GM23338 (cell line): ENCODE results near the gene GPRIN1. TPM values are rescaled to one million over a fixed set of nuclear protein-coding genes. Genes with fewer than 3 reads are reported as not detected.

Experiments
- ATAC-seq: fragments of 200-7000 bp; cut with Tn5 transposase; 3 replicates; pipeline ENCODE4 v1.9.1; 2020
- DNase-seq: peaks from one replicate; pipeline ENCODE4 v3.0.0-alpha.2; 2015; ENCODE audit warnings: low spot score
- H2AFZ ChIP-seq: fragments of 200-600 bp; sonication (generic); 2 replicates; pipeline ENCODE4 v1.8.0; 2016; ENCODE audit warnings: antibody characterized with exemption, mild to moderate bottlenecking, moderate library complexity
- H3F3A ChIP-seq: fragments of 200-600 bp; sonication (generic); replicated peaks from 2 replicates; pipeline ENCODE4 v1.8.0; 2017; ENCODE audit warnings: antibody characterized with exemption, mixed run types, low read depth
- H3K27ac ChIP-seq: fragments of 200-600 bp; sonication (generic); 2 replicates; pipeline ENCODE4 v1.6.1; 2016; ENCODE audit warnings: low read depth
- H3K27me3 ChIP-seq: fragments of 200-600 bp; sonication (generic); 2 replicates; pipeline ENCODE4 v1.8.0; 2016; ENCODE audit warnings: mild to moderate bottlenecking, mixed run types, moderate library complexity; ENCODE audit not compliant: insufficient read depth
- H3K36me3 ChIP-seq: fragments of 200-600 bp; sonication (generic); 2 replicates; pipeline ENCODE4 v1.8.0; 2016; ENCODE audit warnings: mild to moderate bottlenecking; ENCODE audit not compliant: insufficient read depth
- H3K4me1 ChIP-seq: fragments of 200-600 bp; sonication (generic); 2 replicates; pipeline ENCODE4 v1.8.0; 2016; ENCODE audit warnings: mild to moderate bottlenecking, moderate library complexity; ENCODE audit not compliant: insufficient read depth
- H3K4me2 ChIP-seq: fragments of 200-600 bp; sonication (generic); 2 replicates; pipeline ENCODE4 v1.7.1; 2017; ENCODE audit warnings: mixed run types
- H3K4me3 ChIP-seq: fragments of 200-600 bp; sonication (generic); 2 replicates; pipeline ENCODE4 v1.6.1; 2016; ENCODE audit warnings: mixed run types
- H3K79me2 ChIP-seq: fragments of 200-600 bp; sonication (generic); replicated peaks from 2 replicates; pipeline ENCODE4 v1.8.0; 2017; ENCODE audit warnings: mild to moderate bottlenecking; ENCODE audit not compliant: insufficient read depth
- H3K9me2 ChIP-seq: fragments of 200-600 bp; sonication (generic); 2 replicates; pipeline ENCODE4 v1.8.0; 2017; ENCODE audit not compliant: insufficient read depth
- H4K20me1 ChIP-seq: fragments of 200-600 bp; sonication (generic); replicated peaks from 2 replicates; pipeline ENCODE4 v1.8.0; 2017; ENCODE audit warnings: mild to moderate bottlenecking; ENCODE audit not compliant: insufficient read depth
- H3K27ac Mint-ChIP-seq: 2 replicates; pipeline ENCODE4 v1.8.0; 2020; ENCODE audit warnings: inconsistent platforms, mild to moderate bottlenecking, moderate library complexity, mixed read lengths
- H3K27me3 Mint-ChIP-seq: 3 replicates; pipeline ENCODE4 v1.8.0; 2022; ENCODE audit warnings: low read depth, mild to moderate bottlenecking, moderate library complexity, mixed read lengths, inconsistent platforms; ENCODE audit not compliant: insufficient read depth, poor library complexity
- H3K36me3 Mint-ChIP-seq: 3 replicates; pipeline ENCODE4 v1.8.0; 2021; ENCODE audit warnings: low read depth, mild to moderate bottlenecking, inconsistent platforms, moderate library complexity, mixed read lengths
- H3K4me1 Mint-ChIP-seq: 3 replicates; pipeline ENCODE4 v1.8.0; 2020; ENCODE audit warnings: mild to moderate bottlenecking, inconsistent platforms, mixed read lengths
- H3K4me3 Mint-ChIP-seq: 3 replicates; pipeline ENCODE4 v1.8.0; 2021; ENCODE audit warnings: moderate library complexity, mild to moderate bottlenecking, inconsistent platforms, mixed read lengths
- H3K9me3 Mint-ChIP-seq: 3 replicates; pipeline ENCODE4 v1.8.0; 2020; ENCODE audit warnings: moderate library complexity, mild to moderate bottlenecking, inconsistent platforms, mixed read lengths
- CREB1 ChIP-seq: fragments of 250-450 bp; sonication (Bioruptor Pico); IDR thresholded peaks from 2 replicates; pipeline ENCODE4 v1.5.0; 2020; ENCODE audit warnings: low read depth, mild to moderate bottlenecking, moderate library complexity
- CTCF ChIP-seq, 2 experiments: fragments of 200-600 bp in 1 of 2; sonication (generic) in 1 of 2; conservative IDR thresholded peaks; 2 replicates each; pipeline versions ENCODE4 v1.5.1 to v1.6.1; 2016 to 2017; ENCODE audit warnings: antibody characterized with exemption in 2 of 2, low read depth in 2 of 2, mild to moderate bottlenecking in 2 of 2, moderate library complexity in 1 of 2
- EZH2 ChIP-seq: fragments of 200-600 bp; sonication (generic); IDR thresholded peaks from one replicate; pipeline ENCODE4 v1.8.0; 2017; ENCODE audit warnings: antibody characterized with exemption, mild to moderate bottlenecking, low read depth; ENCODE audit not compliant: unreplicated experiment
- NANOG ChIP-seq: IDR thresholded peaks from 2 replicates; pipeline ENCODE4 v1.6.1; 2016; ENCODE audit warnings: antibody characterized with exemption, borderline replicate concordance
- POLR2AphosphoS5 ChIP-seq: IDR thresholded peaks from 2 replicates; pipeline ENCODE4 v1.6.1; 2016; ENCODE audit warnings: antibody characterized with exemption, low read depth
- polyA plus RNA-seq: library from polyadenylated mRNA; unstranded; fragments of >200 nt; fragmentation: Nextera tagmentation; extraction: Ambion mirVana; gene quantifications from 2 replicates; pipeline ENCODE4 v1.2.1, GENCODE V29; 2016
- total RNA-seq: library from RNA; depleted of rRNA; stranded (reverse); fragments of >200 nt; shearing (Covaris generic); gene quantifications from 2 replicates; pipeline ENCODE4 v1.2.3, GENCODE V29; 2014
- TF ChIP-seq, protein P1 (sequence below): IDR thresholded peaks from one replicate; pipeline ENCODE4 v1.6.1; 2018; ENCODE audit warnings: antibody characterized with exemption; ENCODE audit not compliant: unreplicated experiment

The GPRIN1 gene
- total and polyA plus RNA-seq, 2 experiments from 2014 or later = 3.8 to 14.6 TPM

GRCh38 chr5:176620333-176620981, 10.5 kb upstream of the GPRIN1 start:
- no peaks in the 10 kb centered on the region; the same call in 1 of the 2 replicates for H3K4me1 ChIP-seq
- peaks cover 9% of the 10 kb centered on the region for H3K4me1 Mint-ChIP-seq
- H3K9me2 ChIP-seq = no peaks in the 10 kb centered on the region
- peak overlapping the region; percentile 80 for H3K4me2 ChIP-seq
- DNase-seq (peak; percentile 75), ATAC-seq (peak; percentile 21)
- H3K4me3 ChIP-seq = peak overlapping the region; percentile 54
- peak overlapping the region; percentile 73 for H3K4me3 Mint-ChIP-seq
- no peaks in the 10 kb centered on the region for H3K36me3 Mint-ChIP-seq
- no peak overlapping the region for H3K27ac ChIP-seq
- TF ChIP-seq NANOG (no peak), POLR2AphosphoS5 (peak; percentile 35; the same call in 1 of the 2 replicates), EZH2 (no peak)
- TF ChIP-seq, protein P1, sequence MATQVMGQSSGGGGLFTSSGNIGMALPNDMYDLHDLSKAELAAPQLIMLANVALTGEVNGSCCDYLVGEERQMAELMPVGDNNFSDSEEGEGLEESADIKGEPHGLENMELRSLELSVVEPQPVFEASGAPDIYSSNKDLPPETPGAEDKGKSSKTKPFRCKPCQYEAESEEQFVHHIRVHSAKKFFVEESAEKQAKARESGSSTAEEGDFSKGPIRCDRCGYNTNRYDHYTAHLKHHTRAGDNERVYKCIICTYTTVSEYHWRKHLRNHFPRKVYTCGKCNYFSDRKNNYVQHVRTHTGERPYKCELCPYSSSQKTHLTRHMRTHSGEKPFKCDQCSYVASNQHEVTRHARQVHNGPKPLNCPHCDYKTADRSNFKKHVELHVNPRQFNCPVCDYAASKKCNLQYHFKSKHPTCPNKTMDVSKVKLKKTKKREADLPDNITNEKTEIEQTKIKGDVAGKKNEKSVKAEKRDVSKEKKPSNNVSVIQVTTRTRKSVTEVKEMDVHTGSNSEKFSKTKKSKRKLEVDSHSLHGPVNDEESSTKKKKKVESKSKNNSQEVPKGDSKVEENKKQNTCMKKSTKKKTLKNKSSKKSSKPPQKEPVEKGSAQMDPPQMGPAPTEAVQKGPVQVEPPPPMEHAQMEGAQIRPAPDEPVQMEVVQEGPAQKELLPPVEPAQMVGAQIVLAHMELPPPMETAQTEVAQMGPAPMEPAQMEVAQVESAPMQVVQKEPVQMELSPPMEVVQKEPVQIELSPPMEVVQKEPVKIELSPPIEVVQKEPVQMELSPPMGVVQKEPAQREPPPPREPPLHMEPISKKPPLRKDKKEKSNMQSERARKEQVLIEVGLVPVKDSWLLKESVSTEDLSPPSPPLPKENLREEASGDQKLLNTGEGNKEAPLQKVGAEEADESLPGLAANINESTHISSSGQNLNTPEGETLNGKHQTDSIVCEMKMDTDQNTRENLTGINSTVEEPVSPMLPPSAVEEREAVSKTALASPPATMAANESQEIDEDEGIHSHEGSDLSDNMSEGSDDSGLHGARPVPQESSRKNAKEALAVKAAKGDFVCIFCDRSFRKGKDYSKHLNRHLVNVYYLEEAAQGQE = no peak
- no peaks in the 10 kb centered on the region for H3F3A ChIP-seq
- H3K9me3 Mint-ChIP-seq = no peaks in the 10 kb centered on the region; the same call in 2 of the 3 replicates
- peaks cover 38% of the 10 kb centered on the region for H3K27me3 ChIP-seq
- no peaks in the 10 kb centered on the region for H4K20me1 ChIP-seq
- no peaks in the 10 kb centered on the region for H3K36me3 ChIP-seq
- no peak overlapping the region for H3K27ac Mint-ChIP-seq
- no peaks in the 10 kb centered on the region for H3K79me2 ChIP-seq
- H2AFZ ChIP-seq = peak overlapping the region; percentile 94
- H3K27me3 Mint-ChIP-seq = peaks cover 49% of the 10 kb centered on the region

DNA sequence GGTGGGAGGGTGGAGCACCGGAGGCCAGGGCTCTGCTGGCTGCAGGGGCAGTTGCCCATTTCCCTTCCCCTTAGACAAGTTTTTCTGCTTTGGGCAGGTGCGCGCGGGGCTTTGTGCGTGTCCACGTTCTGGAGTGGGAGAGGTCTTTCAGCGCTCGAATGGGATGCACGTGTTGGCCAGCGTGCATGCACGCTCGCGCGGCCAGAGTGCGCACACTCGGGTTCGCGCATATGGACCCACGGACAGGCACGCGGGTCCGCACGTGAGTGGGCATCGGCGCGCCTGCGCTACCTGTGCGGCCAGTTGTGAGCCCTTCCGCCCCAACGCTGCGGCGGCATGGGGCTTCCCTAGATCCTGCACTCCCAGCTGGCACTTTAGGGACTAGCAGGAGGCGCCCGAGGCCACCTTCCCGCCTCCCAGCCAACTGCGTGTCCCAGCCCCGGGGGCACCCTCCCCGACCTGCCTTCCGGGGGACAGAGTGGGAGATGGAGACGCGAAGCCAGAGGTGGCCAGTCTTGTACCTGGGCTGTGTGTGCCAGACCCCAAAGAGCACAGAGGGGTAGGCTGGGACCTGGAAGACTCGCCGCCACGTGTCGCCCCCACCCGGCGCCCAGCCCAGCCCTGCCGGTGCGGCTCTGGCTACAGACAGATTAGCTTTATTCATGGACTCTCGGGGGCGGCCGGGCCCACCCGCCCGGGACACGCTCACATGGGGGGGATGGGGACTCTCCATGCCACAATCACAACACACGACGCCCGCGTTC, 9.8 kb upstream of the GPRIN1 start:
- H3K9me3 Mint-ChIP-seq = no peaks in the 10 kb centered on the region; the same call in 2 of the 3 replicates
- H3K4me3 ChIP-seq = peak overlapping the region; percentile 54
- H3F3A ChIP-seq = no peaks in the 10 kb centered on the region
- H3K36me3 Mint-ChIP-seq = no peaks in the 10 kb centered on the region
- H3K9me2 ChIP-seq = no peaks in the 10 kb centered on the region
- no peaks in the 10 kb centered on the region for H3K79me2 ChIP-seq
- H3K27me3 ChIP-seq = peaks cover 38% of the 10 kb centered on the region
- peaks cover 46% of the 10 kb centered on the region for H3K27me3 Mint-ChIP-seq
- TF ChIP-seq CTCF (conservative IDR thresholded peaks at IDR 0.05; ENCODE audit: low read depth in 2 of 2) (0 out of 4 replicates have a peak, but pooled peaks of 1 of the 2 experiments have one; percentile 16), CREB1 (CRISPR knock-in tag) (no peak)
- no peaks in the 10 kb centered on the region for H3K36me3 ChIP-seq
- H3K27ac ChIP-seq = no peak overlapping the region
- peak overlapping the region; percentile 80 for H3K4me2 ChIP-seq
- peak overlapping the region; percentile 94 for H2AFZ ChIP-seq
- peak overlapping the region; percentile 73 for H3K4me3 Mint-ChIP-seq
- H3K4me1 Mint-ChIP-seq = peaks cover 6% of the 10 kb centered on the region
- H4K20me1 ChIP-seq = no peaks in the 10 kb centered on the region
- ATAC-seq = peak; percentile 54
- H3K27ac Mint-ChIP-seq = no peak overlapping the region
- no peaks in the 10 kb centered on the region; the same call in 1 of the 2 replicates for H3K4me1 ChIP-seq
- DNase-seq = peak; percentile 61
